ENCODE data around the gene ARID5B.

Gene ARID5B

DNA sequence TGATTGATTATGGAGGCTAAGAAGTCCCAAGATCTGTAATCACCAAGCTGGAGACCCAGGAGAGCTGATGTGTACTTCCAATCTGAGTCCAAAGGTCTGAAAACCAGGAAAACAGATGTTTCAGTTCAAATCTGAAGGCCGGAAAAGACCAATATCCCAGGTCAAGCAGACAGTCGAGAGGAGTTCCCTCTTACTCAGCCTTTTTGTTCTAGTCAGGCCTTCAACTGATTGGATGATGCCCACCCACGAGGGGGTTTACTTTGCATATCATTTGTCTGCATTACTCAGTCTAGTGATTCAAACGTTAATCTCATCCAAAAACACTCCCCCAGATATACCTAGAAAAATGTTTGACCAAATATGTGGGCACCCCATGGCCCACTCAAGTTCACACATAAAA is 7.4 kb upstream of the ARID5B start:
- Histone ChIP-seq H4K20me1 (ENCODE audit: insufficient read depth) (no peaks in the 10 kb centered on the region), H3K4me1 (ENCODE audit: low read depth, poor library complexity, severe bottlenecking) (peaks cover 18% of the 10 kb centered on the region), H3K4me3 (IDR thresholded peaks at IDR 0.05; ENCODE audit: insufficient read depth, low read depth, low read length) (no peak overlapping the region), H3K27me3 (ENCODE audit: insufficient read depth, low read depth) (no peaks in the 10 kb centered on the region), H2AFZ (ENCODE audit: low read depth) (no peak overlapping the region), H3K9ac (no peak overlapping the region), H3K27ac (no peak overlapping the region), H3K79me2 (ENCODE audit: insufficient read depth, low read depth) (no peaks in the 10 kb centered on the region), H3K4me2 (no peak overlapping the region), H3K36me3 (ENCODE audit: insufficient read depth) (no peaks in the 10 kb centered on the region)
- TF ChIP-seq, protein P1, sequence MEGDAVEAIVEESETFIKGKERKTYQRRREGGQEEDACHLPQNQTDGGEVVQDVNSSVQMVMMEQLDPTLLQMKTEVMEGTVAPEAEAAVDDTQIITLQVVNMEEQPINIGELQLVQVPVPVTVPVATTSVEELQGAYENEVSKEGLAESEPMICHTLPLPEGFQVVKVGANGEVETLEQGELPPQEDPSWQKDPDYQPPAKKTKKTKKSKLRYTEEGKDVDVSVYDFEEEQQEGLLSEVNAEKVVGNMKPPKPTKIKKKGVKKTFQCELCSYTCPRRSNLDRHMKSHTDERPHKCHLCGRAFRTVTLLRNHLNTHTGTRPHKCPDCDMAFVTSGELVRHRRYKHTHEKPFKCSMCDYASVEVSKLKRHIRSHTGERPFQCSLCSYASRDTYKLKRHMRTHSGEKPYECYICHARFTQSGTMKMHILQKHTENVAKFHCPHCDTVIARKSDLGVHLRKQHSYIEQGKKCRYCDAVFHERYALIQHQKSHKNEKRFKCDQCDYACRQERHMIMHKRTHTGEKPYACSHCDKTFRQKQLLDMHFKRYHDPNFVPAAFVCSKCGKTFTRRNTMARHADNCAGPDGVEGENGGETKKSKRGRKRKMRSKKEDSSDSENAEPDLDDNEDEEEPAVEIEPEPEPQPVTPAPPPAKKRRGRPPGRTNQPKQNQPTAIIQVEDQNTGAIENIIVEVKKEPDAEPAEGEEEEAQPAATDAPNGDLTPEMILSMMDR (conservative IDR thresholded peaks at IDR 0.05; ENCODE audit: low read depth, low read length): no peak

- no peak overlapping the region for H2AFZ ChIP-seq (ENCODE audit: low read depth)
- H3K79me2 ChIP-seq (ENCODE audit: insufficient read depth, low read depth): no peaks in the 10 kb centered on the region
- H3K27ac ChIP-seq: no peak overlapping the region
- no peaks in the 10 kb centered on the region for H4K20me1 ChIP-seq (ENCODE audit: insufficient read depth)
- H3K4me1 ChIP-seq (ENCODE audit: low read depth, poor library complexity, severe bottlenecking): peaks cover 27% of the 10 kb centered on the region
- no peaks in the 10 kb centered on the region for H3K27me3 ChIP-seq (ENCODE audit: insufficient read depth, low read depth)
- no peaks in the 10 kb centered on the region for H3K36me3 ChIP-seq (ENCODE audit: insufficient read depth)
- no peak overlapping the region for H3K4me3 ChIP-seq (IDR thresholded peaks at IDR 0.05; ENCODE audit: insufficient read depth, low read depth, low read length)
- H3K4me2 ChIP-seq: no peak overlapping the region
- H3K9ac ChIP-seq: no peak overlapping the region
- TF ChIP-seq, protein P1 (conservative IDR thresholded peaks at IDR 0.05; ENCODE audit: low read depth, low read length): no peak
Observed at GRCh38 chr10:61895898-61896600, 5.5 kb upstream of the ARID5B start.

- peak overlapping the region; percentile 97 for H3K4me2 ChIP-seq
- no peaks in the 10 kb centered on the region for H3K79me2 ChIP-seq (ENCODE audit: insufficient read depth, low read depth)
- no peak overlapping the region for H3K4me3 ChIP-seq (IDR thresholded peaks at IDR 0.05; ENCODE audit: insufficient read depth, low read depth, low read length)
- TF ChIP-seq, protein P1 (conservative IDR thresholded peaks at IDR 0.05; ENCODE audit: low read depth, low read length): peak; percentile 77
- no peaks in the 10 kb centered on the region for H4K20me1 ChIP-seq (ENCODE audit: insufficient read depth)
- H3K27me3 ChIP-seq (ENCODE audit: insufficient read depth, low read depth): no peaks in the 10 kb centered on the region
- H3K36me3 ChIP-seq (ENCODE audit: insufficient read depth): no peaks in the 10 kb centered on the region
- peak overlapping the region; percentile 82 for H2AFZ ChIP-seq (ENCODE audit: low read depth)
- H3K27ac ChIP-seq: peak overlapping the region; percentile 61
- peak overlapping the region; percentile 74 for H3K9ac ChIP-seq
- H3K4me1 ChIP-seq (ENCODE audit: low read depth, poor library complexity, severe bottlenecking): peaks cover 27% of the 10 kb centered on the region
Observed at GRCh38 chr10:61896854-61897661, 4.4 kb upstream of the ARID5B start.

DNA sequence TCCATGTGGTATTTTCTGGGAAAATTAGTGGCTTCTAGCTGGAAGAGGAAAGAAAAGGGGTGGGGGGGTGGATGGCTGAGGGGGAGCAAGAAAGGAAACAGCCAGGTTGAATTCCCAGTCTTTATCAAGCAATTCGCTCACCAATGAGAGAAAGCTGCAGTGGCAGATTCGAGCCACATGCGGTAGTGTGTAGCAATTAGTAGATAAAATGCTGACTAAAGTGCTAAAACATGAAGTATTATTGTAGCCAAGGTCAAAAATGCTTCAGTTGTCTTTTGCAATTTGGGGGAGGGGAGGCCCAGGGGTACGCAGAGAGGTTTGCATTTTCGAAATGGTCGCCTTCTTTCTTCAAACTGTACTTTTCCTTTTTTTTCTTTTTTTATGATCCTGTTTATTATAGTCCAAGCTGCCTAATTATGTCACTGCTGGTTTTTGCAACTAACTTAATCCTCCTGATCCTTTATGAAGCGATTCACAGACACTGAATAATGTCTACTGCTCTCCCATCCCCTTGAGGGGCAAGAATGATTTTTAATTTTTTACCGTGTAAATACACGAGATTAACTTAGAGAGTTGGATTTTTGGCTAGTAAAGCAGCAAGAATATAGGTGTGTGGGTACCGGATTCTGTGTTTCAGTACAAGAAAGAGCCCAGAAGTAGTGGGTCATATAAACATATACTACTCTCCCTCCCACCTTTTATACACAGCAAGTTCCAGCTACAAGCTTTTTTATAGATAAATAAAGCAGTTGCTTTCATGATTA is 3.6 kb upstream of the ARID5B start:
- peak overlapping the region; percentile 97 for H3K4me2 ChIP-seq
- peak overlapping the region; percentile 61 for H3K27ac ChIP-seq
- TF ChIP-seq, protein P1 (conservative IDR thresholded peaks at IDR 0.05; ENCODE audit: low read depth, low read length): no peak
- H4K20me1 ChIP-seq (ENCODE audit: insufficient read depth): no peaks in the 10 kb centered on the region
- H3K79me2 ChIP-seq (ENCODE audit: insufficient read depth, low read depth): no peaks in the 10 kb centered on the region
- H3K4me3 ChIP-seq (IDR thresholded peaks at IDR 0.05; ENCODE audit: insufficient read depth, low read depth, low read length): no peak overlapping the region
- H3K36me3 ChIP-seq (ENCODE audit: insufficient read depth): no peaks in the 10 kb centered on the region
- H3K9ac ChIP-seq: peak overlapping the region; percentile 74
- peak overlapping the region; percentile 82 for H2AFZ ChIP-seq (ENCODE audit: low read depth)
- no peaks in the 10 kb centered on the region for H3K27me3 ChIP-seq (ENCODE audit: insufficient read depth, low read depth)
- H3K4me1 ChIP-seq (ENCODE audit: low read depth, poor library complexity, severe bottlenecking): peaks cover 27% of the 10 kb centered on the region
